GM23248 (cell line): Measurements from ENCODE around the gene TACR1. TPM values are rescaled to one million over a fixed set of nuclear protein-coding genes. Genes with fewer than 3 reads are reported as not detected.

Experiments used
- DNase-seq: peaks from one replicate; pipeline ENCODE4 v3.0.0-alpha.2; 2015
- H2AFZ ChIP-seq: fragments of 200-600 bp; sonication (generic); 2 replicates; pipeline ENCODE4 v1.6.1; 2016; ENCODE audit warnings: antibody characterized with exemption
- H3F3A ChIP-seq: fragments of 200-600 bp; sonication (generic); 2 replicates; pipeline ENCODE4 v1.6.1; 2016; ENCODE audit warnings: mild to moderate bottlenecking, antibody characterized with exemption, mixed run types; ENCODE audit not compliant: insufficient read depth
- H3K27ac ChIP-seq: fragments of 200-600 bp; sonication (generic); 2 replicates; pipeline ENCODE4 v1.5.1; 2016; ENCODE audit warnings: mild to moderate bottlenecking
- H3K27me3 ChIP-seq: fragments of 200-600 bp; sonication (generic); replicated peaks from 2 replicates; pipeline ENCODE4 v1.6.1; 2016; ENCODE audit warnings: mild to moderate bottlenecking; ENCODE audit not compliant: insufficient read depth
- H3K36me3 ChIP-seq: fragments of 200-600 bp; sonication (generic); 2 replicates; pipeline ENCODE4 v1.6.1; 2016; ENCODE audit warnings: low read depth, mild to moderate bottlenecking
- H3K4me1 ChIP-seq: fragments of 200-600 bp; sonication (generic); 2 replicates; pipeline ENCODE4 v1.6.1; 2016; ENCODE audit warnings: mild to moderate bottlenecking; ENCODE audit not compliant: insufficient read depth
- H3K4me2 ChIP-seq: fragments of 200-600 bp; sonication (generic); one replicate; pipeline ENCODE4 v1.6.1; 2016; ENCODE audit warnings: mild to moderate bottlenecking; ENCODE audit not compliant: unreplicated experiment
- H3K4me3 ChIP-seq: fragments of 200-600 bp; sonication (generic); 2 replicates; pipeline ENCODE4 v1.5.1; 2016; ENCODE audit warnings: mild to moderate bottlenecking
- H3K79me2 ChIP-seq: fragments of 200-600 bp; sonication (generic); 2 replicates; pipeline ENCODE4 v1.6.1; 2016; ENCODE audit warnings: mild to moderate bottlenecking; ENCODE audit not compliant: insufficient read depth
- H3K9ac ChIP-seq: fragments of 200-600 bp; sonication (generic); 2 replicates; pipeline ENCODE4 v1.6.1; 2016; ENCODE audit warnings: mild to moderate bottlenecking
- H3K9me2 ChIP-seq: fragments of 200-600 bp; sonication (generic); 2 replicates; pipeline ENCODE4 v1.6.1; 2016; ENCODE audit warnings: mixed run types, mild to moderate bottlenecking, moderate library complexity; ENCODE audit not compliant: insufficient read depth
- H3K9me3 ChIP-seq: fragments of 200-600 bp; sonication (generic); one replicate; pipeline ENCODE4 v1.6.1; 2017; ENCODE audit warnings: low read depth
- H4K20me1 ChIP-seq: fragments of 200-600 bp; sonication (generic); 2 replicates; pipeline ENCODE4 v1.6.0; 2016; ENCODE audit not compliant: insufficient read depth
- EZH2 ChIP-seq: fragments of 200-600 bp; sonication (generic); IDR thresholded peaks from 2 replicates; pipeline ENCODE4 v1.6.1; 2018; ENCODE audit warnings: antibody characterized with exemption, mild to moderate bottlenecking; ENCODE audit not compliant: insufficient read depth, poor library complexity, severe bottlenecking
- EZH2phosphoT487 ChIP-seq: fragments of 200-600 bp; sonication (generic); IDR thresholded peaks from 2 replicates; pipeline ENCODE4 v1.6.1; 2018; ENCODE audit warnings: antibody characterized with exemption, moderate library complexity, mild to moderate bottlenecking, low read depth; ENCODE audit not compliant: insufficient read depth
- WGBS, 2 experiments: methylation state at CpG; one replicate each; pipeline ENCODE4 v1.1.6; 2015 to 2017; ENCODE audit warnings: low lambda C conversion rate in 2 of 2, low coverage in 1 of 2; ENCODE audit errors: missing lambda C conversion rate in 2 of 2; 5-methylcytosine and 5-hydroxymethylcytosine counted together
- in situ Hi-C: fragments of 300-500 bp; cut with MboI; formaldehyde crosslinking; loops from 2 replicates; pipeline ENCODE4 v1.15.0; 2020
- polyA plus RNA-seq: library from polyadenylated mRNA; unstranded; fragments of >200 nt; fragmentation: Nextera tagmentation; extraction: Ambion mirVana; gene quantifications from 2 replicates; pipeline ENCODE4 v1.2.1, GENCODE V29; 2016
- total RNA-seq: library from RNA; depleted of rRNA; stranded (reverse); fragments of >200 nt; shearing (Covaris generic); gene quantifications from 2 replicates; pipeline ENCODE4 v1.2.3, GENCODE V29; 2014

TACR1 gene
- total and polyA plus RNA-seq, 2 experiments from 2014 or later = 0.11 to 0.65 TPM

DNA sequence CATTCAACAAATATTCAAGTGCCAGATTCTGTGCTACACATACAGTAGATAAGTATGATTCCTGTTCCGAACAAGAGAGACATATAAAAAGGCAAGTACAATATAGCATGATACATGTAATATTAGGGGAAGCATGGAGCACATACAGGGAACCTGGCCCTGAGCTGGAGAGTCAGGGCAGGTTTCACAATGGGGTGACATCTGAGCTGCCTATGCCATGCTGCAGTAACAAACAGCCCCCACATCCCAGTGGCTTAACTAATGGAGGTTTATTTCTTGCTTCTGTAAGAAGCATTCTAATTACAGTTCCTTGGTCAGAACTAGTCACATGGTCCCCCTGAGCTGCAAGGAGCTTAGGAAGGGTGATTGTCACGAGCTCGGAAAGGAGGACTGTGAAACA is 27.3 kb upstream of the TACR1 start:
- Histone ChIP-seq H3F3A (peaks cover 10% of the 10 kb centered on the region; the same call in 1 of the 2 replicates), H3K79me2 (no peaks in the 10 kb centered on the region), H3K27ac (no peak overlapping the region), H3K4me3 (no peak overlapping the region), H2AFZ (no peak overlapping the region), H3K4me1 (peaks cover 12% of the 10 kb centered on the region), H3K9ac (no peak overlapping the region), H3K9me3 (no peaks in the 10 kb centered on the region), H3K36me3 (no peaks in the 10 kb centered on the region), H4K20me1 (no peaks in the 10 kb centered on the region), H3K9me2 (no peaks in the 10 kb centered on the region), H3K27me3 (no peaks in the 10 kb centered on the region), H3K4me2 (no peak overlapping the region)
- TF ChIP-seq EZH2phosphoT487 (no peak), EZH2 (no peak)
- DNase-seq = no peak
- in situ Hi-C loops = no loop called here
- 87 to 92% methylated on average over 3 of the region's 3 CpGs for WGBS, 2 experiments

- H3K27ac ChIP-seq = no peak overlapping the region
- no peaks in the 10 kb centered on the region for H3K79me2 ChIP-seq
- in situ Hi-C loops = no loop called here
- no peak overlapping the region for H3K4me3 ChIP-seq
- H3K9me2 ChIP-seq = no peaks in the 10 kb centered on the region
- no peaks in the 10 kb centered on the region for H3K36me3 ChIP-seq
- 51 to 62% methylated on average over 3 of the region's 3 CpGs for WGBS, 2 experiments
- H3K4me1 ChIP-seq = peaks cover 14% of the 10 kb centered on the region
- TF ChIP-seq EZH2 = no peak
- TF ChIP-seq EZH2phosphoT487 = no peak
- peaks cover 10% of the 10 kb centered on the region; the same call in 1 of the 2 replicates for H3F3A ChIP-seq
- no peak for DNase-seq
- H3K4me2 ChIP-seq = no peak overlapping the region
- no peak overlapping the region for H3K9ac ChIP-seq
- no peaks in the 10 kb centered on the region for H3K9me3 ChIP-seq
- H2AFZ ChIP-seq = no peak overlapping the region
- H4K20me1 ChIP-seq = no peaks in the 10 kb centered on the region
- H3K27me3 ChIP-seq = no peaks in the 10 kb centered on the region
These were observed 26.8 kb upstream of the TACR1 start for GRCh38 chr2:75226099-75226498.

GRCh38 chr2:75224636-75225094 is 25.3 kb upstream of the TACR1 start:
- no peak for DNase-seq
- in situ Hi-C loops = no loop called here
- 84 to 87% methylated on average over 4 of the region's 4 CpGs for WGBS, 2 experiments

DNA sequence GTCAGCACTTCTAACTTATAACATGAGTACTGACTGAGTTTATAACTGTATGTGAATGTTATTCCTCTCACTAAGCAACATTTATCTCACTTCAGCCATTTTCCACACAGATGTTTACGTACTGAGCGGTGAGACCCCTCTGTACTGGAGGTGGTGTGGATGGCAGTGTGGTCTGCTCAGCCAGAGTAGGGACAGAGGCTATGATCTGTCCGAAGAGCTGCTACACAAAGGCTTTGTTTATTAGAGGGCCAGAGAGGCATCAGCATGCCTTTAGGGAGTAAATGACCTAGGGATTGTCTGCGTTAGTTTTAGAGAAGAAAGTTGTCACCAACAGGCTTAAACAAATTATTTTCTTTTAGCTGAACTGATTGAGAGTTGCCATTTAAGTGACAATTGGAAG is 23.2 kb upstream of the TACR1 start:
- in situ Hi-C loops = no loop called here
- DNase-seq = no peak
- peaks cover 10% of the 10 kb centered on the region; the same call in 1 of the 2 replicates for H3F3A ChIP-seq
- H4K20me1 ChIP-seq = no peaks in the 10 kb centered on the region
- H3K9me3 ChIP-seq = no peaks in the 10 kb centered on the region
- H3K36me3 ChIP-seq = no peaks in the 10 kb centered on the region
- H3K4me2 ChIP-seq = peak overlapping the region; percentile 2
- no peaks in the 10 kb centered on the region for H3K27me3 ChIP-seq
- H3K4me3 ChIP-seq = no peak overlapping the region
- 74 to 77% methylated on average over 4 of the region's 4 CpGs for WGBS, 2 experiments
- TF ChIP-seq EZH2phosphoT487 (no peak), EZH2 (no peak)
- H3K9ac ChIP-seq = no peak overlapping the region
- 0 out of 2 replicates have a peak overlapping the region, but pooled peaks have one; percentile 5 for H3K27ac ChIP-seq
- peaks cover 14% of the 10 kb centered on the region for H3K4me1 ChIP-seq
- H3K9me2 ChIP-seq = no peaks in the 10 kb centered on the region
- 0 out of 2 replicates have a peak overlapping the region, but pooled peaks have one; percentile 4 for H2AFZ ChIP-seq
- no peaks in the 10 kb centered on the region for H3K79me2 ChIP-seq

More at GRCh38 chr2:75224636-75225094, 25.3 kb upstream of the TACR1 start:
- Histone ChIP-seq H3K27me3 (no peaks in the 10 kb centered on the region), H3K9ac (no peak overlapping the region), H2AFZ (no peak overlapping the region), H3K36me3 (no peaks in the 10 kb centered on the region), H3K9me3 (no peaks in the 10 kb centered on the region), H3F3A (peaks cover 10% of the 10 kb centered on the region; the same call in 1 of the 2 replicates), H4K20me1 (no peaks in the 10 kb centered on the region), H3K4me3 (no peak overlapping the region), H3K4me1 (peaks cover 14% of the 10 kb centered on the region), H3K79me2 (no peaks in the 10 kb centered on the region), H3K4me2 (no peak overlapping the region), H3K9me2 (no peaks in the 10 kb centered on the region), H3K27ac (no peak overlapping the region)
- TF ChIP-seq EZH2 (no peak), EZH2phosphoT487 (no peak)
